Choroid plexus epithelial cell (primary cell): ENCODE measurements around the gene FADS2.

Experiments used
- DNase-seq: peaks from one replicate; pipeline ENCODE4 v3.0.0-alpha.2; 2010; ENCODE audit warnings: low read depth
- H3K4me3 ChIP-seq: 2 replicates; pipeline ENCODE4 v1.5.1; 2011; ENCODE audit warnings: low read depth, mild to moderate bottlenecking, control low read depth, low read length, moderate library complexity
- TF ChIP-seq, protein P1 (sequence below): conservative IDR thresholded peaks from 2 replicates; pipeline ENCODE4 v1.5.1; 2011; ENCODE audit warnings: low read depth, mild to moderate bottlenecking, control low read depth, inconsistent platforms, low read length, moderate library complexity

FADS2 gene

DNA sequence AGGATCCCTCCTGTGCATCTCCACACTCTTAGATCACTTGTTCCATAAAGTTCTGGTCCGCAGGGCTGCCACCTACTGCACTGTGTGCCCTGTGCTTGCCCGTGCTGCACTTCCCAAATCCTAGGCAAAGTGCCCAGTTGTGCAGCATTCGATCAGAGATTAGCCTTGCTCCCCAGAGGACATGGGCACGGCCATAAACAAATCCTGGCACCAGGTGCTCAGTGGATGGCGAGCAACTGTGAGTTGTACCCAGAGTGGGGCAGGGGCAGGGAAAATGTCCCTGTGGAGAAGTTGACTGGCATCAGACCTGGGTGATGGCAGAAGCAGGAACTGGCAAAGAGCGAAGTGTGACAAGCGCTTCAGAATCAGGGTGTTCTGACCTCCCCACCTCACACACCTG, 4.7 kb downstream of the FADS2 start:
- no peak for DNase-seq
- TF ChIP-seq, protein P1, sequence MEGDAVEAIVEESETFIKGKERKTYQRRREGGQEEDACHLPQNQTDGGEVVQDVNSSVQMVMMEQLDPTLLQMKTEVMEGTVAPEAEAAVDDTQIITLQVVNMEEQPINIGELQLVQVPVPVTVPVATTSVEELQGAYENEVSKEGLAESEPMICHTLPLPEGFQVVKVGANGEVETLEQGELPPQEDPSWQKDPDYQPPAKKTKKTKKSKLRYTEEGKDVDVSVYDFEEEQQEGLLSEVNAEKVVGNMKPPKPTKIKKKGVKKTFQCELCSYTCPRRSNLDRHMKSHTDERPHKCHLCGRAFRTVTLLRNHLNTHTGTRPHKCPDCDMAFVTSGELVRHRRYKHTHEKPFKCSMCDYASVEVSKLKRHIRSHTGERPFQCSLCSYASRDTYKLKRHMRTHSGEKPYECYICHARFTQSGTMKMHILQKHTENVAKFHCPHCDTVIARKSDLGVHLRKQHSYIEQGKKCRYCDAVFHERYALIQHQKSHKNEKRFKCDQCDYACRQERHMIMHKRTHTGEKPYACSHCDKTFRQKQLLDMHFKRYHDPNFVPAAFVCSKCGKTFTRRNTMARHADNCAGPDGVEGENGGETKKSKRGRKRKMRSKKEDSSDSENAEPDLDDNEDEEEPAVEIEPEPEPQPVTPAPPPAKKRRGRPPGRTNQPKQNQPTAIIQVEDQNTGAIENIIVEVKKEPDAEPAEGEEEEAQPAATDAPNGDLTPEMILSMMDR, result no peak
- H3K4me3 ChIP-seq, result no peak overlapping the region

DNA sequence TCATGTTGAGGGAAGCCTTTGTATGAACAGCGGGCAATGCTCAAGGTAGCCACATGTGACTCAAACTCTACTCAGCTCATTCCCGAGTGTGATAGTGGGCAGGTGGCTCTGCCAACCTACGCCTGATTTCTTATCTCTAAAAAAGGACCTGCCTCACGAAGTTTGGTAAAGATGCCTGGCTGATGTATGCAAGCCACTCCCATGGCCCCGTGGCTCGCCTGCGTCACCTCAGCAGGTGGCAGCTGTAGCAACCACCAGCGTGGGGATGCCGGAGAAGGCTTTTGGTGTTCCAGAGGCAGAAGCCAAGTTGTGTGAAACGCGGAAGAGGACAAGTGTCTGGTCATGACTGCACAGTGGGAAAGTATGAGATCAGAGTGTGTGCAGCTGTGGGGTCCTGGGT, 5.4 kb downstream of the FADS2 start:
- no peak for DNase-seq
- no peak overlapping the region for H3K4me3 ChIP-seq
- TF ChIP-seq, protein P1, result no peak

DNA sequence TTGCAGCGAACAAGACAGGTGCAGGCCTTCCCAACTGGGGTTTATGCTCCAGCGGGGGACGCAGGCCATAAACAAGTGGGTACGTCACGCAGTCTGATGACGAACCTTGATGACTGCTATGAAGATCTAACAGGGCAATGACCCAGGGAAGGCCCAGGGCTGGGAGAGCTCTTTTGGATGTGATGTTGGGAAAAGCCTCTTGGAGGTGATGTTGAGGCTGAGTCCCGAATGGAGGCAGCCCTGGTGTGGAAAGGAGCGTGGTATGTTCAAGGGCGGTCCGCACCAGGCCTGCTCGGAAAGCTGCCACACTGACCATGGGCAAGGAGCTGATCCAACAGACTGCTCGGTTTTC, 5.8 kb downstream of the FADS2 start:
- no peak for DNase-seq
- TF ChIP-seq, protein P1, result no peak
- H3K4me3 ChIP-seq, result no peak overlapping the region

DNA sequence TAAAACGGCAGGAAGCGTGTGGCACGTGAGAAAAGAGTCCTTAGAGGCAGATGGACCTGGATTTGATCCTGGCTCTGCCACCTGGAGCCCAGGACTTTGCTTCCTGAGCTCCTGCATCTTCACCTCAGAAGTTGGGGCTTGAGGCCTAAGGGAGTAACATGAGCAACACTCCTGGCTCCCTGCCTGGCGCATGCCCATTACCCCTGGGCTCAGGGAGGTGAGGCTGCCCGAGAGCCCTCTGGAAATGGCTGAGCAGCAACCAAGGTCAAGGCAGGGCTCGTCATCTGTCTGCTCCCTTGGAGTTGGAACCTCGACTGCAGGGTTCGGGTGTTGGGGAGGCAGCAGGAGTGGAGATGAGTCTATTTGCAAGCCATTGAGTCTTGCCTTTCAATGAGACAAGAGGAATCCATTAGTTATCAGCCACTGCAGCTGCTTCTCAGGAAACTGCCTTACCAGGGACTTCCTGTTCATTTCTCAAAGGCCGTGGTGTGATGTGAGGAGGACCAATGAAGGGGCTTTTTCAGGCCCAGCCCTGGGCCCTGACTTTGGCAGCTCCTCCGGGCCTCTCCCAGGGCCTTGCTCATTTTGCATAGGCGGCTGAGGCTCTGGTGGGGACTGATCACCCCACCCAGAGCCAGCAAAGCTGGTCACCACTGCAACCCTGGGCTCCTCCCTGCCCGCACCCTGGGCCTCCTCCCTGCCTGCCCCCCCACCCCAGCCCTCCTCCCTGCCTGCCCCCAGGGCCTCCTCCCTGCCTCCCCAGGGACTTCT, 6.4 kb downstream of the FADS2 start:
- H3K4me3 ChIP-seq, result no peak overlapping the region
- peak; percentile 80 for DNase-seq
- TF ChIP-seq, protein P1, result no peak

DNA sequence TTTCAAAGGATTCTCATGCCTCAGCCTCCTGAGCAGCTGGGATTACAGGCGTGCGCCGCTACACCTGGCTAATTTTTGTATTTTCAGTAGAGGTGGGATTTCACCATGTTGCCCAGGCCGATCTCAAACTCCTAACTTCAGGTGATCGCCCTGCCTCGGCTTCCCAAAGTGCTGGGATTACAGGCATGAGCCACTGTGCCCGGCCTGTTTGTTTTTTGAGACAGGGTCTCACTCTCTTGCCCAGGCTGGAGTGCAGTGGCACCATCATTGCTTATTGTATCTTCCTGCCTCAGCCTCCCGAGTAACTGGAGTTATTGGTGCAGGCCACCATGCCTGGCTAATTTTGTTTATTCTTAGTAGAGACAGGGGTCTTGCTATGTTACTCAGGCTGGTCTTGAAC, 8.1 kb downstream of the FADS2 start:
- no peak for DNase-seq
- TF ChIP-seq, protein P1, result no peak
- no peak overlapping the region for H3K4me3 ChIP-seq

DNA sequence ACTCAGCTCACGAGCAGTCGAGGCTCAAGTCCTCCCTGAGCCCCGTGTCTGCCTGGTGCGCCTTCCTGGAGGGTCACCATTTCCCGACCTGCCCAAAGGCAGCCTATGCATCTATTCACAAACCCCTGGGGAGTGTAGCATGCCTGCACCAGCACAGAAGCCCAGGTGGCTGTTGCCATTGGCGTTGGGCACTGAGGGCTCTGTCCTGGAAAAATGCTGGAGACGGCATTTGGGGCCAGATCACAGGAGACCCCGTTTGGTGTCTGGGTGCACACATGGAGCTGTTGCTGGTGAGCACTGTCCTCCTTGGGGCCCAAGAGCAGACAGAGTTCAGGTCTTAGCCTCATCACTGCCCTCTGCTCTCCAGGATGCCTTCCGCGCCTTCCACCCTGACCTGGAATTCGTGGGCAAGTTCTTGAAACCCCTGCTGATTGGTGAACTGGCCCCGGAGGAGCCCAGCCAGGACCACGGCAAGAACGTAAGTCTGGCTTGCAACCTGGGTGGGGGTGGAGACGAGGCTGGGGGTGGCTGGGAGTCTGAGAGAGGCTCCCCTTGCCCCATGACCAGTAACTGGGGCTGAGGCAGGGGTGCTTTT, 9.4 kb downstream of the FADS2 start:
- H3K4me3 ChIP-seq, result no peak overlapping the region
- TF ChIP-seq, protein P1, result no peak
- no peak for DNase-seq

DNA sequence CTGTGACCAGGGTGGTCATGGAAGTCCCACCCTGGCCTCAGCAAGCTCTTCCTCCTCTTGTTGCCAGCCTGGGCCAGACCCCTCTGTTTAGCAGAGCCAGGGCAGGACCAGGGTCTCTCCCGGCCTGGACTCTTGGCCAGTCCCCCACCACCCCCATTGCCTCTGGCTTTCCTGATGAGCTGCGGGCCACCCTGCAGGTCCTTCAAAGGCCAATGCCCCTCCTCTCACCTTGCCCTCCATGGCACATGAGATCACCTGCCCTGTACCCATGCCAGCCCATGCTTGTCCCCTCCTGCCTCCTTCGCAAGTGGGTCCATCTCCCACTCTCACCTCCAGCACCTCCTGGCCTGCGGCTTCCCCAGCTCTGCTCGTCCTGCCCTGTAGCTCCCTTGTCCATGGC, 10.4 kb downstream of the FADS2 start:
- H3K4me3 ChIP-seq, result no peak overlapping the region
- TF ChIP-seq, protein P1, result no peak
- DNase-seq, result no peak
